Measurements from ENCODE around the gene SUMO3. TPM values are rescaled to one million over a fixed set of nuclear protein-coding genes. Genes with fewer than 3 reads are reported as not detected.

SUMO3 gene
- total and polyA plus RNA-seq, 2 experiments from 2014 or later = 90.8 to 103 TPM

DNA sequence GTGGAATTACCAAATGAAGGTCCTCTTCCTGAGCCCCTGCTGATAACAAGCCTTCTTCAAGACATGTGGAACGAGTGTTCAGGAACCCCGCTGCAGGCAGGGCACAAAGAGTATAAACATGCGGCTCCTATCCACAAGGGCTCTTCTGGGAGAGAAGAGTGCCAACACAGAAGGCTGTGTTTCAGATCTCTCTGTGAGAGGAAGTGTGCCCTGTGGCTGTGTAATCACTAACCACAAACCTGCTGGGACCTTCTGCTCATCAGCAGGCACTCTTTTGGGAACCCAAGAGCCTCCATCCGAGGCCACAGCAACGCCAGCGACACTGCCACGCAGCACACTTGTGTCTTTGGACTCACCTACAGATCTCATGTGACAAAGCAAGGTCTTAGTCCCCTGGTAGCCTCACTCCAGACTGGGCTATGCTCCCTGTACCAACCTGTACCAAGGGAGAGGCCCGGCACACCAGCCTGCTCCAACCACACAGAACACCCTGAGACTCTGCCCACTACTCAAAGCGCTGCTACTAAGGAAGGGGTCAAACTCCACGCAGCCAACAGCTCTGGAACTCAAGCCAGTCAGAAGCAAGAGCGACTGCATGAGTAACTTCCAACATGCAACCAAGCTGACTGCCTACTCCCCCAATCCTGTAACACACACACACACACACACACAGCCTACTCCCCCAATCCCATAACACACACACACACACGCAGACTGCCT is 47.9 kb upstream of the SUMO3 start:
- H3K4me3 Mint-ChIP-seq = no peak overlapping the region
- Histone ChIP-seq H3K9me2 (ENCODE audit: insufficient read depth) (no peaks in the 10 kb centered on the region), H3F3A (replicated peaks; ENCODE audit: low read depth) (no peaks in the 10 kb centered on the region), H3K79me2 (replicated peaks; ENCODE audit: insufficient read depth) (peaks cover 92% of the 10 kb centered on the region), H3K4me1 (ENCODE audit: insufficient read depth) (peaks cover 18% of the 10 kb centered on the region; the same call in 1 of the 2 replicates), H3K4me2 (no peak overlapping the region), H3K27ac (ENCODE audit: low read depth) (no peak overlapping the region), H3K27me3 (ENCODE audit: insufficient read depth) (no peaks in the 10 kb centered on the region), H2AFZ (no peak overlapping the region), H3K4me3 (no peak overlapping the region), H3K36me3 (ENCODE audit: insufficient read depth) (peaks cover 5% of the 10 kb centered on the region; the same call in 1 of the 2 replicates), H4K20me1 (replicated peaks; ENCODE audit: insufficient read depth) (peaks cover 37% of the 10 kb centered on the region)
- peaks cover 45% of the 10 kb centered on the region for H3K4me1 Mint-ChIP-seq
- DNase-seq (ENCODE audit: low spot score) = no peak
- TF ChIP-seq STAT1 (IDR thresholded peaks at IDR 0.05; ENCODE audit: unreplicated experiment) (no peak), JUNB (IDR thresholded peaks at IDR 0.05; ENCODE audit: unreplicated experiment) (no peak), NANOG (IDR thresholded peaks at IDR 0.05; ENCODE audit: borderline replicate concordance) (no peak), ZNF331 (CRISPR knock-in tag; IDR thresholded peaks at IDR 0.05; ENCODE audit: low read depth) (no peak), CREB1 (CRISPR knock-in tag; IDR thresholded peaks at IDR 0.05; ENCODE audit: low read depth) (no peak), POLR2AphosphoS5 (IDR thresholded peaks at IDR 0.05; ENCODE audit: low read depth) (no peak), EZH2 (IDR thresholded peaks at IDR 0.05; ENCODE audit: low read depth, unreplicated experiment) (no peak)
- TF ChIP-seq, protein P1, sequence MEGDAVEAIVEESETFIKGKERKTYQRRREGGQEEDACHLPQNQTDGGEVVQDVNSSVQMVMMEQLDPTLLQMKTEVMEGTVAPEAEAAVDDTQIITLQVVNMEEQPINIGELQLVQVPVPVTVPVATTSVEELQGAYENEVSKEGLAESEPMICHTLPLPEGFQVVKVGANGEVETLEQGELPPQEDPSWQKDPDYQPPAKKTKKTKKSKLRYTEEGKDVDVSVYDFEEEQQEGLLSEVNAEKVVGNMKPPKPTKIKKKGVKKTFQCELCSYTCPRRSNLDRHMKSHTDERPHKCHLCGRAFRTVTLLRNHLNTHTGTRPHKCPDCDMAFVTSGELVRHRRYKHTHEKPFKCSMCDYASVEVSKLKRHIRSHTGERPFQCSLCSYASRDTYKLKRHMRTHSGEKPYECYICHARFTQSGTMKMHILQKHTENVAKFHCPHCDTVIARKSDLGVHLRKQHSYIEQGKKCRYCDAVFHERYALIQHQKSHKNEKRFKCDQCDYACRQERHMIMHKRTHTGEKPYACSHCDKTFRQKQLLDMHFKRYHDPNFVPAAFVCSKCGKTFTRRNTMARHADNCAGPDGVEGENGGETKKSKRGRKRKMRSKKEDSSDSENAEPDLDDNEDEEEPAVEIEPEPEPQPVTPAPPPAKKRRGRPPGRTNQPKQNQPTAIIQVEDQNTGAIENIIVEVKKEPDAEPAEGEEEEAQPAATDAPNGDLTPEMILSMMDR (conservative IDR thresholded peaks at IDR 0.05; ENCODE audit: low read depth in 2 of 2) = no peak
- TF ChIP-seq, protein P2, sequence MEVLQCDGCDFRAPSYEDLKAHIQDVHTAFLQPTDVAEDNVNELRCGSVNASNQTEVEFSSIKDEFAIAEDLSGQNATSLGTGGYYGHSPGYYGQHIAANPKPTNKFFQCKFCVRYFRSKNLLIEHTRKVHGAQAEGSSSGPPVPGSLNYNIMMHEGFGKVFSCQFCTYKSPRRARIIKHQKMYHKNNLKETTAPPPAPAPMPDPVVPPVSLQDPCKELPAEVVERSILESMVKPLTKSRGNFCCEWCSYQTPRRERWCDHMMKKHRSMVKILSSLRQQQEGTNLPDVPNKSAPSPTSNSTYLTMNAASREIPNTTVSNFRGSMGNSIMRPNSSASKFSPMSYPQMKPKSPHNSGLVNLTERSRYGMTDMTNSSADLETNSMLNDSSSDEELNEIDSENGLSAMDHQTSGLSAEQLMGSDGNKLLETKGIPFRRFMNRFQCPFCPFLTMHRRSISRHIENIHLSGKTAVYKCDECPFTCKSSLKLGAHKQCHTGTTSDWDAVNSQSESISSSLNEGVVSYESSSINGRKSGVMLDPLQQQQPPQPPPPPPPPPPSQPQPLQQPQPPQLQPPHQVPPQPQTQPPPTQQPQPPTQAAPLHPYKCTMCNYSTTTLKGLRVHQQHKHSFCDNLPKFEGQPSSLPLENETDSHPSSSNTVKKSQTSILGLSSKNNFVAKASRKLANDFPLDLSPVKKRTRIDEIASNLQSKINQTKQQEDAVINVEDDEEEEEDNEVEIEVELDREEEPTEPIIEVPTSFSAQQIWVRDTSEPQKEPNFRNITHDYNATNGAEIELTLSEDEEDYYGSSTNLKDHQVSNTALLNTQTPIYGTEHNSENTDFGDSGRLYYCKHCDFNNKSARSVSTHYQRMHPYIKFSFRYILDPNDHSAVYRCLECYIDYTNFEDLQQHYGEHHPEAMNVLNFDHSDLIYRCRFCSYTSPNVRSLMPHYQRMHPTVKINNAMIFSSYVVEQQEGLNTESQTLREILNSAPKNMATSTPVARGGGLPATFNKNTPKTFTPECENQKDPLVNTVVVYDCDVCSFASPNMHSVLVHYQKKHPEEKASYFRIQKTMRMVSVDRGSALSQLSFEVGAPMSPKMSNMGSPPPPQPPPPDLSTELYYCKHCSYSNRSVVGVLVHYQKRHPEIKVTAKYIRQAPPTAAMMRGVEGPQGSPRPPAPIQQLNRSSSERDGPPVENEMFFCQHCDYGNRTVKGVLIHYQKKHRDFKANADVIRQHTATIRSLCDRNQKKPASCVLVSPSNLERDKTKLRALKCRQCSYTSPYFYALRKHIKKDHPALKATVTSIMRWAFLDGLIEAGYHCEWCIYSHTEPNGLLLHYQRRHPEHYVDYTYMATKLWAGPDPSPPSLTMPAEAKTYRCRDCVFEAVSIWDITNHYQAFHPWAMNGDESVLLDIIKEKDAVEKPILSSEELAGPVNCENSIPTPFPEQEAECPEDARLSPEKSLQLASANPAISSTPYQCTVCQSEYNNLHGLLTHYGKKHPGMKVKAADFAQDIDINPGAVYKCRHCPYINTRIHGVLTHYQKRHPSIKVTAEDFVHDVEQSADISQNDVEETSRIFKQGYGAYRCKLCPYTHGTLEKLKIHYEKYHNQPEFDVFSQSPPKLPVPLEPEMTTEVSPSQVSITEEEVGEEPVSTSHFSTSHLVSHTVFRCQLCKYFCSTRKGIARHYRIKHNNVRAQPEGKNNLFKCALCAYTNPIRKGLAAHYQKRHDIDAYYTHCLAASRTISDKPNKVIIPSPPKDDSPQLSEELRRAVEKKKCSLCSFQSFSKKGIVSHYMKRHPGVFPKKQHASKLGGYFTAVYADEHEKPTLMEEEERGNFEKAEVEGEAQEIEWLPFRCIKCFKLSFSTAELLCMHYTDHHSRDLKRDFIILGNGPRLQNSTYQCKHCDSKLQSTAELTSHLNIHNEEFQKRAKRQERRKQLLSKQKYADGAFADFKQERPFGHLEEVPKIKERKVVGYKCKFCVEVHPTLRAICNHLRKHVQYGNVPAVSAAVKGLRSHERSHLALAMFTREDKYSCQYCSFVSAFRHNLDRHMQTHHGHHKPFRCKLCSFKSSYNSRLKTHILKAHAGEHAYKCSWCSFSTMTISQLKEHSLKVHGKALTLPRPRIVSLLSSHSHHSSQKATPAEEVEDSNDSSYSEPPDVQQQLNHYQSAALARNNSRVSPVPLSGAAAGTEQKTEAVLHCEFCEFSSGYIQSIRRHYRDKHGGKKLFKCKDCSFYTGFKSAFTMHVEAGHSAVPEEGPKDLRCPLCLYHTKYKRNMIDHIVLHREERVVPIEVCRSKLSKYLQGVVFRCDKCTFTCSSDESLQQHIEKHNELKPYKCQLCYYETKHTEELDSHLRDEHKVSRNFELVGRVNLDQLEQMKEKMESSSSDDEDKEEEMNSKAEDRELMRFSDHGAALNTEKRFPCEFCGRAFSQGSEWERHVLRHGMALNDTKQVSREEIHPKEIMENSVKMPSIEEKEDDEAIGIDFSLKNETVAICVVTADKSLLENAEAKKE (CRISPR knock-in tag; IDR thresholded peaks at IDR 0.05) = no peak
- peaks cover 2% of the 10 kb centered on the region for H3K27me3 Mint-ChIP-seq (ENCODE audit: insufficient read depth, low read depth, poor library complexity)
- H3K9me3 Mint-ChIP-seq = no peaks in the 10 kb centered on the region
- peaks cover 36% of the 10 kb centered on the region for H3K36me3 Mint-ChIP-seq (ENCODE audit: low read depth)
- H3K27ac Mint-ChIP-seq = peak overlapping the region; percentile 91
- ATAC-seq = no peak
